GM21737 (cell line): ENCODE results near the gene TOM1L2.

Experiments
- ATAC-seq: cut with Tn5 transposase; IDR thresholded peaks from one replicate; pipeline ENCODE4 v1.9.1; 2021; ENCODE audit warnings: mild to moderate bottlenecking, moderate library complexity; ENCODE audit not compliant: unreplicated experiment

Gene TOM1L2

DNA sequence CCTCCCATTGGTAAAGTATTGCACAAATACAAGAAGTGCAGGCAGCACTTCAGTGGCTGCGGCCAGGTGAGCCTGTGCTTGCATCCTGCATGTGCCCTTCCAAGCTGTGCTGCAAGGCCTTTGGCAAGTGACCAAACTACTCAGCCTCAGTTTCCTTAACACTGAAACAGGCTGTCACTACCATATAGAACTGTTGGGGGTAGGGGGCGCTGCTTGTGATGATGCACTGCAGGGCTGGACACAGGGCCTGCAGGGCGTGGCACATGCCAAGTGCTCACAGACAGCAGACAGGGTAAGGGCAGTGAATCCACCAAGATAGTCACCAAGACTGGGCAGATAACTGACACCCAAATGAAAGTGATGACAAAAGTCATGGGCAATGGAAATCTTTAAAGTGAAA is 69.8 kb downstream of the TOM1L2 start:
- no peak for ATAC-seq

DNA sequence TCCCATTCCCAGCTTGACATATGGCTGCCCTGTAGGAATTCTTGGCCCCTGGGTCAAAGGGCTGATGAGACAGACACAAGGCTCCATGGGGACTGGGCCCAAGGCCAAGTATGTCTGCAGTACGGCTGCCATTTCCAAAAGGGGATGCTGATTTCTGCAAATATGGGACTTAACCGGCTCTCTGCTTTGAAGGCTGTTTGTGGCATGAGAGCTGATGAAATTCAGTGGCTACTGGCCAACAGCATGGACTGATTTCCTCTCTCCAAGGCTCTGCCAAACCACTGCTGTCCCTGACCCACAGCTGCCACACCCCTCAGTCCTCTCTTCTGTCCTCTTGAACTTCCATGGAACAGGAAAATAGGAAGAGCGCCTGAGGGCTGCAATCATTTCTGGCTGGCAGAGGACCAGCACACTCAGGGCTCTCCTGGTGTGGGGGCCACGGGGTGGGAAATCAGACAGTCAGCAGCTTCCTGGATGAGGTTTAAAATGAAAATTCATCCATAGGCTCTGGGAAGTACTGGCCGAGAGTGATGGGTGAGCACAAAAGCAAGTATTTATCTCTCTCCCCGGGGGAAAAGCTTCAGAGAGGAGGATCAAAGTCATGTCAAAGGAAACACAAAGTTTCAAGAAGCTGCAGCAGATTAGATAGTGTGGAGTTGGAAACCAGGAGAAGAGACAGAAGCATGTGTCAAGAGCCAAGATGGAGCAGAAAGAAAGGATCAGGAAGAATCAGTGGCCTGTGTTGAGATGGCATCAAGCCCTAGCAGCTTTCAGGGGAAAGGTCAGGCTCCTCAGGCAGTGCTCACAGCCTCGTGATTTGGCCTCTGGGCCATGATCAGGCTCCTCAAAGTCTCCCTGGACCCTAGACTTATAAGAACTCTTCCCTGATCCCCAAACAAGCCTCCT is 71.3 kb downstream of the TOM1L2 start:
- ATAC-seq, result no peak

DNA sequence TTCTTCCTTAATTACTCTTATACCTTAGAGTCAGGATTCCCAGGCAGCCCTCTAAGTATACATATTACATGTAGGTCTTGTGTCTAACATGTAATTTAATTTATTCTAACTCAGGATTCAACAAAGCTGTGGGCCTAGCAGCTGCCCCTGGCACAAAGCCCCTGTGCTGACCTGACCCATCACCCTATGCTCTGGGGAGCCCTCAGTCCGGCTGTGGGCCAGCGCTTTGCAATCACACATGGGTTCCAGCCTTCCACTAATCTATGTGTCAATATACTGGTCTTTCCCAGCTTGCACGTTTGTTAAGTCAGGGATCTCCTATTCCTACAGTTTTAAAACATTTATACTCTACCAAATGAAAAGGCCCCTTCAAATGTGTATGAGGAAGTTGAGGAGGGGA is 72.7 kb downstream of the TOM1L2 start:
- no peak for ATAC-seq

DNA sequence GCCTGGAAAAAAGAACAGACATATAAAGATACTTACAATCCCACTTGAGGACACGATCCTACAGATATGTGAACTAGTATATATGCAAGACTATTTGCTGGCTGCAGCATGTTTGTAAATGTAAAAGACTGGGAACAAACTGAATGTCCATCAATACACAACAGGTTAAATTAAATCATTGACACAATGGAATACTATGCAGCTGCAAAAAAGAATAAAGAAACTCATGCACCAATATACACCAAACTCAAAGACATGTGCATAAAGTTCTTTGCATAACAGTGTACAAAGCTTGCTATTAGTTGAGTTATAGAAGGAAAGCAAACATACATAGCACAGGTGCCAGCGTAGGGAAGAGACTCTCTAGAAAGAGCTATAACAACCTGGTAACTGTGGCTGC is 73.5 kb downstream of the TOM1L2 start:
- ATAC-seq, result no peak

DNA sequence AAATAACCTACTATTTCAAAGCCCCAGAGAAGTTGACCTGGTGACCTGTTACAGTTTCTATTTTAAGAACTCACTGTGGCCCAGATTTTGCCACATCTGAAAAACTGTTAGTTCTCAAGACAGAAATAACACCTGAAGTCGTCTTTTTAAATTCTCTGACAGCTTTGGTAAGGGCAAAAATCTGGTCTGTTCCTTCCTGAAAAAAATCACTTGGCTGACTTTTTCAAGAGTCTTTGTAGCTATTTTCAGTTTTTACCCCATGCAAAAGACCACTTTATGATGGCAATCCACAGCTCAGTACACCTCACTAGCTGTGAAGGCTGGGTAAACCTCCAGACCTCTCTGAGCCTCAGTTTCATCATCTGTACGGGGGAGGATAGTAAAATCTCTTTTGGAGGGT is 74.8 kb downstream of the TOM1L2 start:
- peak; percentile 43 for ATAC-seq

DNA sequence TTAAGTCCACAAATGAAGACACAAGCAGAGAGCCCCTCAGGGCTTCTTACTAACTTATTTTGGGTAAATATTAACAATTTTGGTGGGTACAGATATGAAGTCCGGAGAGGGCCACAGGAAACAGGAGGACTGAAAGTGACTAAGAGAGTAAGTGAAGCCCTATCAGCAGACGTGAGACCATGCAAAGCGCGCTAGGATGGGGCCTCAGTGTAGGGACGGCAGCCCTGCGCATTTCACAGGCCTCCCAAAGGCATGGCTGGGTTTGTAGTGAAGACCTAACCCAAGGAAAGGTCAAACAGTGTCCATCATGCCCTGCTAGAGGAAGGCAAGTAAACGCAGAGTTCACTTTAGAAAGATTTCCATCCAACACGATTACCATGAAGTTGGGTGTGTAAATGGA is 75.5 kb downstream of the TOM1L2 start:
- ATAC-seq, result no peak

DNA sequence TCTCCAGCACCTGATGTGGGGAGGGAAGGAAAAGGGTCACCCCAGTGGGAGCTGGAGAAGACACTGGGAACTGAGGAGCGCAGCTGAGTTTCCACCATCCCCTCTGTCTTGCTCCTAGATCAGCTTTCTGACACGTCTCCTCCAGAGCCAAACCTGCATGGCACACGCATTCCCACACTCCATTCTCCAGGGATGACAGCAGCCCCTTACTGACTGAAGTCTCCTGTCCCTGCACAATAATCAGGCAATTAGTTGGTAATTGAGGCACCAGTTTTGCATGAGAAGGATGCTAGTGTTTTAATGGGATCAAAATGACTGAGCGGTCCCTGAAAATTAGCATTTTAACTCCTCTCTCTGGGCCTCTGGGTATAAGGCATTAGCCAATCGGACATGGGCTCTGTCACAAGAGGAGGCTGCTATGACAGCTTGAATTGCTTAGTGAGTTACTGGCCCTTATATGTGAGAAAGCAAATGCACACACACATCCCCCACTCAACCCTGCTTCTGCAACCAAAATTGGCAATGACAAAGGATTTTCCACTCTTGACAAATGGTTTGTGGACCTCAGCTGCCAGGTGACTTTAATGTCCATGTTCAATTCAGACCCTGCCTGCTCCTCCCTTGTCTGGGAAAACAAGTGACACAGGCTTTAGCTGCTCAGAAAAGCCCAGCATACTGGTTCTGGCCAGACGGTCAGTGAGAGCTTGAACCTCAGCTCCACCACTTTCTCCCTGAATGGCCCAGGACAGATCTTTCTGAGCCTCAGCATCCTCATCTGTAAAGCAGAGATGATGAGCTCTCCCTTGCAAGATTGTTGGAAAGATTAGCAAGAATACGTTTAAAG is 78.2 kb downstream of the TOM1L2 start:
- ATAC-seq, result no peak

DNA sequence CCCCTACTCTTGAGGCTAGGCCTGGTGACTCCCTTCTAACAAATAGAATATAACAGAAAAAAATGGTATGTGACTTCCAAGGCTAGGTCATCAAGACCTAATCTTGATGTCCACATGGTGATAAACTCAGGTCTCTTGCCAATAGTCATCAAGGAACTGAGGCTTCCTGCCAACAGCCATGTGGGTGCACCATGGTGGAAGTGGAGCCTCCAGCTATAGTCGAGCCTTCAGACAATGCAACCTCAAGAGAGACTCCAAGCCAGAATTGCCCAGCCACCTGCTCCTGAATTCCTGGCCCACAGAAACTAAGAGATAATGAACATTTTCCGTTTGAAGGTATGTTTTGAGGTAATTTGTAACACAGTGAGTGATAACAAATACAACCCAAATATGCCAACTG is 79.5 kb downstream of the TOM1L2 start:
- ATAC-seq, result no peak

DNA sequence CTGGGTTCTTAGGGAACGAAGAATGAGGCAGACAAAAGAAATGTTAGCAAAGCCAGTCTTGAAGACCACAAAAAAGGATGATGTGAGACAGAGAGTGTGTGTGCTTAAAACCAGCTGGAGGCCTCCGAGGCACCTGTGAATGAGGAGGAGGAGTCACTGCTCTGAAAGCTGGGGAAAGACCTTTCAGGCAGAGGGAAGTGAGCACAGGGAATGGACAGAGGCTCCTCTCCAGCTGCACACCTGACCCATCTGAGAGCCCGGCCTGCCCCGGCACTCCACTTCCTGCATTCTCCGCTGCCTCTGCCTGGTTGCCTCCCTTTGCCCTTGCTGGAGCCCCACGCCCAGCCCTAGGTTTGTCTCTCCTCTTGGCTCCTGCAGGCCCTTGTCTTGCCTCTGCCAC is 80.2 kb downstream of the TOM1L2 start:
- no peak for ATAC-seq

DNA sequence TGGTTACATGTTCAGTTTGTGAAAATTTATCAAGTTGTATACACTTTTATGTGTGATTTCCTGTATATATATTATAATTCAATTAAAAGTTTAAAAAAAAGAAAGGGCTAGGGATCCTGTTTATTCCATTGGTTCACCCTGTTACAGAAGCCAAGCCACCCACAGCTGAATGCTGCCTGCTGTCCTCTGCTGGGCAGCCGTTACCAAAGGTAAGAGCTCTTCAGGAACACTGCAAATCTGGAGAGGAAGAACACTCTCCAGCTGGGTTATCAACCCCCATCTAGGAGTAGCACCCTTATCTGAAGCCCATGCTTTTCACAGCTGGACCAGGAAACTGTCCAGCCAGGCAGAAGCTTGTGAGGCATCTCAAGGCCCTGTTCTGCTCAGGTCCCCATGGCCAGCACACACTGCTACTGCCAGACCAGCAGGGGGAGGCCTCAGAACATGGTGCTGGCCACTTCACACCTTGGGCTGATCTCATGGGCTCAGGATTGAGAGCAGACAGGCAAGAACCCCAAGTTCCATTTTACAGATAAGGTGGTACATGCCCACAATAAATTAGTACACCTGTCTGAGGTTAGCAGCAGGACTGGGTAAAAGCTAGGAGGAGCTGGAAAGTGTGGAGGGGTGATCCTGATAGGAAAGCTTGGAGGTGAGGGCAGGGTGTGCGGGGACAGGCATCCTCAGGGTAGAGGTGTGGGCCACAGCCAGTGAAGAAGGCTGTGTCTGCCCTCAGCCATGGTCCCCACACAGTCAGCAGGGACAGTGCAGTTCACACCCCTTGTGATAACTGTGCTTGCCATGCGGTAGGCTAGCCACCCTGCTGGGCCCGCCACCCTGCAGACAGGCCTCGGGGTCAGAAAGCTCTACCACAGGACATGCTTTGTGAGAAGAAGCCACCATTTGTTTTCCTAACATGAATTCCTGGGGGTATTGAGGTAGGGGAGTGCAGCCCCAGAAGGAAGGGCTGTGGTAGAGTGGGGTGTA is 81.1 kb downstream of the TOM1L2 start:
- ATAC-seq, result no peak

DNA sequence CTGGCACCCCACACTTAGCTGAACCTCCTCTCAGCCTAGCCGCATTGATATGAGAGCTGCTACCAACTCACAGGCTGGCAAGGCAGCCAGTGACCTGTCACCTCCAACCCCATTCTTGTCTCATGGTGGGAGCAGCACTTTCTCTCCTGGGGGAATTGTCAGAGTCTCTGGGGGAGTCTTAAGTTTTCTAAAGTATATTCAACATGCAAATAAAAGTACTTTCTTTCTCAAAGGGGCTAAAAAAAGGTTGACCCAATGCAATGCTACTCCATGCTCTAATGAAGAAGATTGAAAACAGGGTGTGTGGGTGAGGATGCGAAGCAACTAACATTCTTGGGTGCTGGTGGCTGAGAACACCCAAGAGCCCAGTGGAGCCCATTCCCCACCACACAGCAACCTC is 82.3 kb downstream of the TOM1L2 start:
- no peak for ATAC-seq

DNA sequence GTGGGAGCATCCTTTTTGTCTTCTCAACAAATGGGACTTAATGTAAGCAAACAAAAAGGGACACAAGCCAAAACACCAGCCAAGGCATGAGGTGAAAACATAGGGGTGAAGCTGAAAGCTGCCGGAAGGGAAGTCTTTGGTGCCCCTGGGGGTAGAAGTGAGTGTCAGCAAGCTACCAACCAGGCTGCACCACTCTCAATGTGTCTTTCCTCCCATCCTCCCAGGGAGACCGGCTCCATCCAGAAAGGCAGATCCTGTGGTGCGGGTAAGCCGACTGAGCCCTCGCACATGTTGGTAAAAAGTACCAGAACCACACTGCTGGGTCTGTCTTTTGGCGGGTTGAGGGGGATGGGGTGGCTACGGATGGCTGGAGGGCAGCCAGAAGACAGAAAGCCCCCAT is 83.4 kb downstream of the TOM1L2 start:
- ATAC-seq, result no peak

DNA sequence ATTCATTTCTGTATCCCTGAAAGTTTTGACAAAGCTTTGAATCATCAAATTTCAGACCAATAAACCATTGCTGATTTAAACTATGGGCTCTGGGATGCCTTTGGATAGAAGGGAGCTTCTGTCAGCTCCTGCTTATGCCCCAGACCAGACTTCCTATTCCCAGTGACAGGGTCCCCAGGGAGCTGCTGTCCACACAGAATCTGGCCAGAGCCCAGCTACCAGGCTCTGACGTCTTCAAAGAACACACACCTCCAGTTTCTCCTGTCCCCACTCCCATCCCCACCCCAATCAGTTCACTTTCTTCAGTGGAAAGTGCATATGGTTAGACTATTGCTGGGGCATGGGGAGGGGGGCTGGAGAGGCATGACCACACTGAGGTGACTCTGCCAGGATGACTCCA is 83.8 kb downstream of the TOM1L2 start:
- ATAC-seq, result no peak

DNA sequence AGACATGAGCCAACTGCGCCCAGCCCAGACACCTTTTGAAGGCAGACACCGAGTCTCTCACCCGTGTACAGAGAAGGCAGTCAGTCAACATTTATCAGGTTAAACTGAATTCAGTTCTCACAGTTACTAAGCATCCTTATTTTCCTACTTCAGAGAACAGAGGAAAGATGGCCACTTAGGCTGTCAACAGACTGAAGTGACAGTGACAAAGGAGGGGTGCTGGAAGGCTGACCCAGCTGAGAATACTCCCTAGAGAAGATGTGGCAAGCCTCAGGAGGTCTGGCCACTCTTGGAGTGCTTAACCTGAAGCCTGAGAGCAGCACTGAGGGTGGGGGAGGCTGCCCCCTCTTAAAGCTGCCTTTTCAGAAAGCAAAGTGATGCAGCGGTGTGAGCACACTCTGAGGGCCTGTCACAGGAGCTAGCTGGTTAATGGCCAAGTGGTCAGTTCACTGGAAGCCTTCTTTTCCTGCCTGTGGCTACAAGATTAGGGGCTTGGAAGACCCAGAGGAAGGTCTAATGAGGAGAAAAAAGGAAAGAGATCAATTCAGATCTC is 84.4 kb downstream of the TOM1L2 start:
- ATAC-seq, result no peak

DNA sequence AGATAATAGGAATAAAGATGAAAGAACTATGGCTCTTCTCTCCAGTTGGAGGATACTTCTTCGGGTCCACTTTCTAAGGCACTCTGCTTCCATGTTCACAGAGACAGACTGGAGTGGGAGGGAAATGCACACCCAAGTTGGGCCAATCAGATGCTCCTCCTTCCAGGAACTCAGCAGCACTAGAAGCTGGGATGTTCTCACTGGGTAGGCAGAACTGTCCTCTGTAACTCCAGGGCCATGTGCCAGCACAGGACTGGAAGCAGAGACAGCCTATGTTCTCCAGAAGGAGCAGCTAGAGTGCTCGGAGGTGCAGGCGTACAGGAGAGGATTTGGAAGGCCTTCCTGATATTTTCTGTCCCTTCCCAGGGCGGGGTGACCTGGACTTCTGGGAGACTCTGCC is 85.5 kb downstream of the TOM1L2 start:
- no peak for ATAC-seq

DNA sequence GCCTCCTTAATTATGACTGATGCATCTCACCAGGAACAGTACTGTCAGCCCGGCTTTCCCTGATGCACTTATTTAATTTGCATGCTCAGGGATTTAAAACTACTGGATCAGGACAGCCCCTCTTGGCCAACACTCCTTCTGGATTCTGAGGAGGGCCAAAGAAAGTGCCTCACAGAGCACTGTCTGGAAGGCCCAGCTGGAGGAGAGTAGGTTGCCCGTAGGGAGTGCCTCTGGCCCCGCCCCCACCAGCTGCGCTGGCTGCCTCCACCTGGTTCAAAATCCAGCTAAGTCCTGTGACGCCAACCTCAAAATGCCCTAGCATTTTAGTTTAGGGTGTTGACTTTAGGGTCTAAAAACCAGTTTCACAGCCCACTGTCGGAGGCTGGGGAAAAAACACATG is 86.0 kb downstream of the TOM1L2 start:
- ATAC-seq, result no peak

DNA sequence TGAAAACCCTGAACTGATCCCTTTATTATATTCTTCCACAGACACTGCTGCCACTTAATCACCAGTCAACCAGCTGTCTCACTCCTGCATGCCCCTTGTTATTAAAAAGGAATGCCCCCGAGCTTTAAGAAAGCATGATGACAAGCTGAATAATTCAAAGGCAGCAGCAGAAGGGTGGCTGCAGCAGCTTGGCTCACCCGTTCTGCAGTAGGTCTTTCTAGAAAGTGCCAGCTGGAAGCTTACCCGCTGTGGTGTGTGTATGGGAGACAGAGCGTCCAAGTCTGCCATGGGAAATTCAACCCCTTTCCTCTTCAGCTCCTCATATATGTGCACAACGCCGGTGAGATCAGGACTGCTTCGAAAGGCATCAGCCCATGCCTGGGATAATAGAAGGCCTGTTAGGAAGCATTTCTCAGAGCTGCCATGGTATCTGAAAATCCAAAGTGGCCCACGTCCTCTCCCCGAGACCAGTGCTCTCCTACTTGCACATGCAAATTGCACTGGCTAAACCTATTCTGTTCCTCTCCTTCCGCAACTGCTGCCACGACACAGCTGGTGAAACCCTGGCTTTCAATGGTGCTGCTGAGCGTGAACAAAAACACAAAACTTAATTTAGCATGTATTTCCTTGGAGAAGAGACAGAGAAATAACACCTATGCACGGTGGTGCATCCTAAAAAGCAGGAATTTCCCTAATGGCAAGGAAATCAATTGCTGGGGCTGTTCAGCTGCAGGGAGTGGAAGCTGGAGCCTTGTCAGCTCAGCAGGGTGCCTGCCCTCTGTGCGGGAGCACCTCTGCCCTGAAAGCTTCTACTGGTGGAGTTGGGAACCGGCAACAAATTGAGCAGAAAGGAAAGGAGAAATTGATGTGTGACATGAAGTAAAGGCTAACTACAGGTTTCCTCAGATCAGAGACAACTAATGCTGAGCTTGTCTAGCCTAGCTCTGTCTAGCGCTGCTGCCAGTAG is 87.5 kb downstream of the TOM1L2 start:
- ATAC-seq, result no peak

DNA sequence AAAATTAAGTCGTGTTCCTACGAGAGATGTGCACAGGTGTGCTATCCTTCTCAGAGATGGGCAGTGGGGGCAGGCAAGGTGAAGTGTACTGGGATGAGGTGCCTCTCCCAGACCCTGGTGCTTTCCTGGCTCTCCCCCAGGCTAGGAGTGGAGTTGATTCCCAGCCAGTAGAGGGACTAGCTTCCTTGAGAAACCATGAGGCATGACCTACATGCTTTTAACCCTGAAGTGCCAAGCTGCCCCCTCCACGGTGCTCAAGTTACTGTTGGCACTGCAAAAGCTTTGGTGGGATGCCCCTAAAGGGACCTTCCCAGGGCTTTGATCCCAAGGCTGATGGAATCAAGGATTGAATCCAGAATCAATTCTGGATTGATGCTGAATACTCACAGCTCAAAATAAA is 88.4 kb downstream of the TOM1L2 start:
- no peak for ATAC-seq

DNA sequence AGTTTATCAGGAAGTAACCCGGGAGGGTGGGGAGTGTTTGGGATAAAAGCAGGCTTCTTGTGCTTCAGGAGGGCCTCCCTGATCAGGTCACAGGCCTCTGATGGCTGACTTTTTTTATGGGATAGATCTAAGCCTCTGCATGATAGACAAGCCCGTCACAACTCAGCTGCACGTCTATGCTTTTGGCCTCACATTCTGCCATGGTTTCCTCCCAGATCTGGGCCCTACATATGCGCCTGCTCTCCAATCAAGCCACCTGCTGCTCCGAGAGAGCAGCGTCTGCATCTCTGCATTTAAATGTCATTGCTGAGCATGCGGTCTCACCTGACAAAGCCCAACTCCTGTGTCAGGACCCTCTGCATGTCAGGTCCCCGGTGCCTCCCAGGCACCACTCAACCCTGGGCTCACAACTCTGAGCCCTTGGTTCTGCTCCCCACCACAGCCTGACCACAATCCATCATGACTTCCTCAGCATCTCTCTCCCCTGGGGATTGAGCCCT is 90.1 kb downstream of the TOM1L2 start:
- no peak for ATAC-seq
